GM19240 (cell line): ENCODE measurements around the gene CHID1.

Experiments
- DNase-seq: peaks from one replicate; pipeline ENCODE4 v3.0.0; 2011; ENCODE audit warnings: low spot score; ENCODE audit not compliant: insufficient read length

Gene CHID1

DNA sequence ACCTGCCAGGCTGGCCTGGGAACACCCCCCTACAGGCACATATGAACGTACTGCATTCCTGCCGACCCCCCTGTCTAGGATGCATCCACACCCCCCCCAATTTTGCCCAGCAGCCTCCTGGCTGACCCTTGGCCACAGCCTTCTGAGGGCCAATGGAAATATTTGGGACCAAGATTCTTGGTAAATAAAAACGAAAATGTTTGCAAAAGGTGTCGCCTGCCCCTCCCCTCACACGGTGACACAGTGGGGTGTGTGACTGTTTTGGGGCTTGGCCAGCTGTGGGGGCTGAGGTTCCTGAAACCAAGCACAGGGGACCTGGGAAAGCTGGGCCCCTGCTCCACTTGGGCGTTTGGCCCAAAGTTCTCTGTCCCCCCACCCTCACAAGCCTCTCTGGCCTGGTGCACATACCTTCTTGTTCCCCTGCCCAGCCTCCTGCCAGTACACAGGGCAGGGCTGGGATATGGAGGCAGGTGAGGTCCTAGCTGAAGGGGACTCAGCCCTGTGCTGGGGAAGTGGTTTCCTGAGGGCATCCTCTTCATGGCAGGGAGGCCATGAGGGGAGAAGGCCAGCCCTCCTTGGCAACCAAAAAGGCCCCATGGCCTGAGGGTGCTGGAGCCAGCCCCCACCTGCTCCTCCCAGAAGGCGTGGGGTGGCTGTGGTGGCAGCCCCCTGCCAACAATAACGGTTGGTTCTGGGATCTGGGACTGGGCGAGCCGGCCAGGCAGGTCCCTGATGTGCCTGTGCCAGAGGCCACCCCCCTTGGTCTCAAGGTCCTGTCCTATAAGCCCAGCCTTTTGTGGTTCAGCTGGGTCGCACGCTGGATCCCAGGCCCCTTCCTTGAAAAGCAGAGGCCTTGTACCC, 85.0 kb downstream of the CHID1 start:
- DNase-seq, result no peak

DNA sequence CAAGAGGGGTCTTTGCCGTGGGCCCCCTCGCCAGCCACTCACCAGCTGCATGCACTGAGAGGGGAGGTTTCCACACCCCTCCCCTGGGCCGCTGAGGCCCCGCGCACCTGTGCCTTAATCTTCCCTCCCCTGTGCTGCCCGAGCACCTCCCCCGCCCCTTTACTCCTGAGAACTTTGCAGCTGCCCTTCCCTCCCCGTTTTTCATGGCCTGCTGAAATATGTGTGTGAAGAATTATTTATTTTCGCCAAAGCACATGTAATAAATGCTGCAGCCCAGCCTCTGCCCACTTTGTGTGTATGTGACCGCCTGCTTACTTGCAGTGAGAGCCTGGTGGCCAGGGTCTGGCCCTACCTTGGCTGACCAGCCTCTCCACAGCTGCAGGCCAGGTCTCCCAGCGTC, 85.7 kb downstream of the CHID1 start:
- no peak for DNase-seq

DNA sequence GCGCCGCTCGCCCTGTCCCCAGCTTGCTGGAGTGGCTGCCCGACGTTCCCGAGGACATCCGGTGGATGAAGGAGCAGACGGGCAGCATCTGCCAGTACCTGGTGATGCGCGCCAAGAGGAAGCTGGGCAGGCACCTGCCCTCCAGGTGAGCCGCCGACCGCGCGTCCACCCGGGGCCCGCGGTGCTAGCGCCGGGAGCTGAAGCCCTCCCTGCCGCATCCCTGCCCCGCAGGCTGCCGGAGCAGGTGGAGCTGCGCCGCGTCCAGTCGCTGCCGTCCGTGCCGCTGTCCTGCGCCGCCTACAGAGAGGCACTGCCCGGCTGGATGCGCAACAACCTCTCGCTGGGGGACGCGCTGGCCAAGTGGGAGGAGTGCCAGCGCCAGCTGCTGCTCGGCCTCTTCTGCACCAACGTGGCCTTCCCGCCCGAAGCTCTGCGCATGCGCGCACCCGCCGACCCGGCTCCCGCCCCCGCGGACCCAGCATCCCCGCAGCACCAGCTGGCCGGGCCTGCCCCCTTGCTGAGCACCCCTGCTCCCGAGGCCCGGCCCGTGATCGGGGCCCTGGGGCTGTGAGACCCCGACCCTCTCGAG, 86.2 kb downstream of the CHID1 start:
- DNase-seq, result no peak

- no peak for DNase-seq
These were observed 86.9 kb downstream of the CHID1 start for GRCh38 chr11:823441-824291.

DNA sequence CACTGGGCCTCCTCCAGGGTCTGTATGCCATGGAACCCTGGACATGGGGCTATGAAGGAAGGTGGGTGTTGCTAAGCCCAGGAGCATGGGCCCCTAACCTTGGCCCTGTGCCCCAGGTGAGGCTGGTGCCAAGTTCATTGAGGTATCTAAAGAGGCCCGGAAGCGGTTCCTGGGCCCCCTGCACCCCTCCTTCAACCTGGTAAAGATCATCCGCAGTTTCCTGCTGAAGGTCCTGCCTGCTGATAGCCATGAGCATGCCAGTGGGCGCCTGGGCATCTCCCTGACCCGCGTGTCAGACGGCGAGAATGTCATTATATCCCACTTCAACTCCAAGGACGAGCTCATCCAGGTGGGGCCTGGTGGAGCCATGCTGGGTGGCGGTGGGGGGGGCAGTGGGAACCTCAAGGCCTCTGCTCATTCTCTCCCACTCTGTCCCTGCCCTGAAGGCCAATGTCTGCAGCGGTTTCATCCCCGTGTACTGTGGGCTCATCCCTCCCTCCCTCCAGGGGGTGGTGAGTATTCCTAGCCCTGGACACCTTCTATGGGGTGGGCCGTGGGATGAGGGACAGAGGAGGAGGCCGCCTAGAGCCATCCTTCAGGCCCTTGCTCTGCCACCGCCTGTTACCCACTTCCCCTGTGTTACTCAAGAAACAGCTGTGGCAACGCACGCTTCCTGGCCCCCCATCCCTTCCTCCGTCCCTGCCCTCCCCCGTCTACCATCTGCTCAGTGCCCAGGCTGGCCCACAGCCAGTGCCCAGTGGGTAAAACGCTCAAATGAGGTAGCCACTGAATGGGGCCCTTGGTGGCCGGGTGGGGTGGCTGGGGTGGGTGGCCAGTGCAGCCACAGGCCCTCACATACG, 88.9 kb downstream of the CHID1 start:
- DNase-seq, result no peak

DNA sequence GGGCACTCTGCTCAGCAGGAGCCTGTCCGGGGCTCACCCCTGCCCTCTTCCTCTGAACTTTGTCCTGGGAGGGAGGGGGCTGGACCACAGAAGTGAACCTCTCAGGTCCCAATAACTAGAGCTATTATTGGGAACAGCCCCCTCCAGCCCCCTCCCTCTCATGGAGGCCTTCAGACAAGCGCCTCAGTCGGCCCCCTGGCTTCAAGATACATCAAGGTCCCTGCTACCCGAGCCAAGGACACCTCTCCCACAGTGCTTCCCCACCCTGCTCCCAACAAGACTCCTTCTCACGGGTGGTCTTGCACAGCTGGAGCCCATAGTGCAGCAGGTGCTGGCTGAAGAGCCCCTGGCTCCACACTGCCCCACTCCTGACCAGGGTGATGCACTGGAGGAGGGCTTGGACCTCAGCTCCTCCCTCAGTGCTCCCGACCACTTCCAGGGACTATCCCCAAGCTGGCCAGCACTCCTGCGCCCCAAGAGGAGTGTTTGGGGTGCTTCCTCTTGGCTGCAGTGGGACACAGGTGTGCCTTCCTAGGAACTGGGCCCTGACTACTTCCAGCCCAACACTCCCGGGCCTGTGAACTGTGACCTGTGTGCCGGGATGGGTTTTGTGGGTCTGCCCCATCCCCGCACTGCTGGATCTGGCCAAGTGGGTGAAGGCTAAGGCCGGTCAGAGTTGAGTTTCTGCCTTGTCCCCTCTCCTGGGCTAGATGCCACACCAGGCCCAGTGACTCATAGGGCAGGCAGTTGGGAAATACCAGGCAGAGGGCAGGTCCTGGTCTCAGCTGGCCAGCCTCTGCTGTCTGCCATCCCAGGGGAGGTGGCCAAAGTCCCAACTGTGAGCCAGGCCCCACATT, 89.7 kb downstream of the CHID1 start:
- DNase-seq, result no peak

DNA sequence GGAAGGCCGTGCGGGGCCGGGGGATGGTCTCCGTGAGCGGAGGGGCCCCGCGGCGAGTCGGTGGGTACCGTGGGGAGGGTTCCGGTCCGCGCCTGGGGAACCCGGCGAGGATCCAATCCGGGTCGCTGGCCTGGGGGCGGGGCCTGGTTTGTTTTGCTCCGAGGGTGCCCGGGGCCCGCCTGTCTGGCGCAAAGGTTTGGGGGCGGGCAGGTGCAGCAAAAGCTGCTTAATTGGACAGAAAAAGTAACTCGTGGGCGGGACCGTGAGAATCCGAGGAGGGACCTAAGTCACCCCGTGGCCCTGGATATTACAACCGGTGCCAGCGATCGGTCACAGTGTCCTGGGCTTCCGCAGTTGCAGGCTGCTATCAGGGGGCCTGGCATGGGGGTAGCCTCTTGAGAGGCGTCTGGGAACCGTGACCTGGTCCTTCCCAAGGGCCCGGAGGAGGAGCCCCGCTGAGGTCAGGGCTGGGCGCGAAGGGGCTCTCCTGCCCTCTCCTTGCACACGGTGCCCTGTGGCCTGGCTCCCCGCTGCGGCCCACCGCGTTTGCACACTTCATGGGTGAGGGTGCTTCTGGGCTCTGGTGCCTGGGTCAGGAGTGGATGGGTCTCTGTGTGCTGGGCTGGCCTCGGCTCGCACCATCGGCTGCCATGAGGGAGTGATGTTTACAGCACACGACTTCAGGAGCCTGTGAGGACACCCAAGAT, 90.5 kb downstream of the CHID1 start:
- peak; percentile 99 for DNase-seq

GRCh38 chr11:819129-819931, 91.3 kb downstream of the CHID1 start:
- peak; percentile 95 for DNase-seq

- DNase-seq, result no peak
These were observed 92.0 kb downstream of the CHID1 start, which contains the start of gene PNPLA2 for GRCh38 chr11:818396-819128. Gene PNPLA2 (plus strand): TSS chr11:818914. CDS start chr11:819719, 805 bp downstream.
